Measurements from ENCODE around the gene CHST1.

CHST1 gene

DNA sequence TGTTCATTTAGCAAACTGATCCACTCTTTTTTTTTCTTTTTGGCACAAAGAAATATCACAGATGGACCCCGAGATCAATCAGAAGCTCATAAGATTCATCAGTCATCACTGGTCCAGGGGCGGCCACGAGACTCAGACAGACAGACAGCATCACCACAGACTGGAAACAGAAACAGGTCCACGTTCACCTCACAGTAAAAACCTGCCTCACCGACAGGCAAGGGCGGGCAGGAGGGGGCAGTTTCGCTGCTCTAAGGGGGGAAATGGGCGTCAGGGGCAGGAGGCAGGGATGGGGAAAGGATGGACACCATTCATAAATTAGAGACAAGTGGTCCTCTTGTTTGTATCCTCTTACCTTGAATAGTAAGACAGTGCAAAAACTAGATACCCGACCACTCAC is 16.5 kb downstream of the CHST1 start:
- H3K4me3 ChIP-seq (ENCODE audit: low read depth, low read length), result no peak overlapping the region
- POLR2A ChIA-PET, result no interaction called here
- TF ChIP-seq, protein P1, sequence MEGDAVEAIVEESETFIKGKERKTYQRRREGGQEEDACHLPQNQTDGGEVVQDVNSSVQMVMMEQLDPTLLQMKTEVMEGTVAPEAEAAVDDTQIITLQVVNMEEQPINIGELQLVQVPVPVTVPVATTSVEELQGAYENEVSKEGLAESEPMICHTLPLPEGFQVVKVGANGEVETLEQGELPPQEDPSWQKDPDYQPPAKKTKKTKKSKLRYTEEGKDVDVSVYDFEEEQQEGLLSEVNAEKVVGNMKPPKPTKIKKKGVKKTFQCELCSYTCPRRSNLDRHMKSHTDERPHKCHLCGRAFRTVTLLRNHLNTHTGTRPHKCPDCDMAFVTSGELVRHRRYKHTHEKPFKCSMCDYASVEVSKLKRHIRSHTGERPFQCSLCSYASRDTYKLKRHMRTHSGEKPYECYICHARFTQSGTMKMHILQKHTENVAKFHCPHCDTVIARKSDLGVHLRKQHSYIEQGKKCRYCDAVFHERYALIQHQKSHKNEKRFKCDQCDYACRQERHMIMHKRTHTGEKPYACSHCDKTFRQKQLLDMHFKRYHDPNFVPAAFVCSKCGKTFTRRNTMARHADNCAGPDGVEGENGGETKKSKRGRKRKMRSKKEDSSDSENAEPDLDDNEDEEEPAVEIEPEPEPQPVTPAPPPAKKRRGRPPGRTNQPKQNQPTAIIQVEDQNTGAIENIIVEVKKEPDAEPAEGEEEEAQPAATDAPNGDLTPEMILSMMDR (IDR thresholded peaks at IDR 0.05; ENCODE audit: insufficient read depth, low read length, missing control alignments), result no peak
- CTCF ChIA-PET, result interaction anchor here (5.4 kb wide), 1 partner anchor 7 kb away, joined by 45 read pairs; no protein-coding TSS in a partner anchor
- DNase-seq (ENCODE audit: low read depth, low spot score), result no peak

DNA sequence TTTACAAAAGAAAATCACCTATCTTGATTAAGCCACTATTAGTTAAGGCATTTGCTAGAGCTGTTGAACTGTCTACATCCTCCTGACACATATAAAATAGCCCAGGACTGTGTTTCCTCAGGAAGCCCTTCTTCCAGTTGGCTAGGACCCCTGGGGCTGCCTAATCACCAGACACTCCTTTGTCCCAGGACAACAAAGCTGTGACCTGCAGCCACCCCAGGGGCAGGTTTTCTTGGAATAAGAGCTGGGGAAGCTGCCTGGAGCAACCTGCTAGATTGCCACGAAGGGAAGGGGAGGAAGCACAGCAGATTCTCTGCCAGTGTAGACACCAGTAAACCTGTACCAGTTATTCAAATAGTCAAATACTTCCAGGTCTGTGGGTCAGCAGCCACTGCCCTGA is 17.6 kb downstream of the CHST1 start:
- DNase-seq (ENCODE audit: low read depth, low spot score), result no peak
- CTCF ChIA-PET, result interaction anchor here (5.4 kb wide), 1 partner anchor 8 kb away, joined by 45 read pairs; no protein-coding TSS in a partner anchor
- H3K4me3 ChIP-seq (ENCODE audit: low read depth, low read length), result no peak overlapping the region
- POLR2A ChIA-PET, result no interaction called here
- TF ChIP-seq, protein P1 (IDR thresholded peaks at IDR 0.05; ENCODE audit: insufficient read depth, low read length, missing control alignments), result no peak

DNA sequence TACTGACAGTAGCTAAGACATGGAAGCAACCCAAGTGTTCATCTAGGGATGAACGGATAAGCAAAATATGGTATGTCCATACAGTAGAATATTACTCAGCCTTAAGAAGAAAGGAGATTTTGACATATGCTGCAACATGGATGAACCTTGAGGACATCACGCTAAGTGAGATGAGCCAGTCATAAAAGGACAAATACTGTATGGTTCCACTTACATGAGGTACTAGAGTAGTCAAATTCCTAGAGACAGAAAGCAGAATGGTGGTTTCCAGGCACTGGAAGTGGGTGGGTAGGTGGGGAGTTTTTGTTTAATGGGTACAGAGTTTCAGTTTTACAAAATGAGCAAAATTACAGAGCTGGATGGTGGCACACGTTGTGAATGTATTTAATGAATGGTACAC is 18.1 kb downstream of the CHST1 start:
- ChIA-PET POLR2A (no interaction called here), CTCF (interaction anchor here (5.4 kb wide), 1 partner anchor 9 kb away, joined by 45 read pairs; no protein-coding TSS in a partner anchor)
- DNase-seq (ENCODE audit: low read depth, low spot score), result no peak
- TF ChIP-seq, protein P1 (IDR thresholded peaks at IDR 0.05; ENCODE audit: insufficient read depth, low read length, missing control alignments), result no peak
- H3K4me3 ChIP-seq (ENCODE audit: low read depth, low read length), result no peak overlapping the region

DNA sequence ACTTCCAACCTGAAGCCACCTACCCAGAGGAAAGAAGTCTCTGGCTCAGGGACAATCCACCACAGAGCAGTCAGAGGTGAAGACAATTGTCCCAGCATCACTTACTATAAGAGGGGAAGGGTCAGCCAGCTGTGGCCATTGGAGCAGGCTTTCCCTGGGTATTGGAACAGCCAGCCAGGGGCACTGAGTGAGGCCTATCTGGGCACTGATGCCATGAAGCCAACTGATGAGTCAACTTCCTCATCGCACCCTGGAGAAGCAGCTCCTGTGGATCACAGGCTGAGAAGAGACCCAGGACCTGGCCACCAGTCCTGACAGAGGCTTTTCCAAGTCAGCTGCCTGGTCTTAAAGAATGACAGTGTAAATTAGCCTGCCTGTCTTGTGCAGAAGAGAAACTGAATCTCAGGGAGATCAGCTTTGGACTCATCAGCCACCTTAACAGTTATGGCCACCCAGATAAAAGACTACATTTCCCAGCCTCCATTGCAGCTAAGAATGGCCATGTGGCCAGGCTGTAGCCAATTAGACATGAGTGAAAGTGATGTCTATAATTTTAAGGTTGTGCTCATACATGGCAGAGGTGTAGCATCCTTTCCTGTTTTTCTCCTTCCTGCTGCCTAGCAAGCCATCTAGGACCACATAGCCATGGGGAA is 19.0 kb downstream of the CHST1 start:
- CTCF ChIA-PET, result interaction anchor here (1.6 to 5.4 kb wide), 2 partner anchors 9 to 278 kb away, joined by 3 to 45 read pairs; no protein-coding TSS in a partner anchor

DNA sequence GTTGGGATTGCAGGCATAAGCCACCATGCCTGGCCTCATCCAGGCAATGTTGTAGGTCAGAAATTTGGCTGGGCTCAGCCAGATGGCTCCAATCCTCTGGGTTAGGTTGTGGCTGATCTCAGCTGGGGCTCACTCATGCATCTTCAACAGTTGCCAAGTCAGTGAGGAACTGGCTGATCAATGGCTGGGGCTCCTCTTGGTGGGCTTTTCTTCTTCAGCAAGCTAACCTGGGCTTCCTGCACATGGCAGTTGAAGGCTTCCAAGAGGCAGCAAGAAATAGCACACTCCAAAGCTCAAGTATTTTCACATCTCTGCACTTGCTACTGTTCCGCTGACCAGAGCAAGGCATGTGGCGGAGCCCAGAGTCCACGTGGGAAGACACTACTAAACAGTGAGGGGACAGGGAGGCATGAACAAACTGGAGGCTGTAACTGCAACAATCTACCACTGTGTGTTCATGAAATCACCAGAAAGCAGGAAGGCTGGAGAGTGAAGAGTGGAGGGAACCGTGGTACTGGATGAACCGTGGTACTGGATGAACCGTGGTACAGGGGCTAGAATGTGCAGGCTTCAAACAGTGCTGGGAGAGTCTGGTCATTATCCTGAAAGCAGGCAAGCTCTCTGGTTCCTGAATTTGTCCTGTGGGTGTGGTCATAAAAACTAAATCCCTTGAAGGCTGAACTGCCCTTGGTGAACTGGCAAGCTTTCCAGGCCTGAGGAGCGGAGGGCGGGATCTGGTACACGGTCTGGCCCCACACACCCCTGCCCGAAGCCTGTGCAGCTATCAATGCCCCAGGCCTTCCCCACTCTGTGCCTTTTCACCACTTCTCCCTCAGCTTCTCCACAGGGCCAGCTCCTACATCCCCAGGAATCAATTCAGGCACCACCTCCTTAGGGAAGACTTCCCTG is 20.2 kb downstream of the CHST1 start:
- POLR2A ChIA-PET, result no interaction called here
- CTCF ChIA-PET, result interaction anchor here (1.1 to 5.4 kb wide), 3 partner anchors 11 to 277 kb away, joined by 3 to 45 read pairs (median 3); no protein-coding TSS in a partner anchor
- TF ChIP-seq, protein P1 (IDR thresholded peaks at IDR 0.05; ENCODE audit: insufficient read depth, low read length, missing control alignments), result no peak
- DNase-seq (ENCODE audit: low read depth, low spot score), result no peak
- no peak overlapping the region for H3K4me3 ChIP-seq (ENCODE audit: low read depth, low read length)

More for the DNA sequence above, 19.0 kb downstream of the CHST1 start:
- H3K4me3 ChIP-seq (ENCODE audit: low read depth, low read length), result no peak overlapping the region
- POLR2A ChIA-PET, result no interaction called here
- DNase-seq (ENCODE audit: low read depth, low spot score), result no peak
- TF ChIP-seq, protein P1 (IDR thresholded peaks at IDR 0.05; ENCODE audit: insufficient read depth, low read length, missing control alignments), result no peak

All from AG04449 (cell line).